ENCODE measurements around the gene NFE2L1.

The NFE2L1 gene

DNA sequence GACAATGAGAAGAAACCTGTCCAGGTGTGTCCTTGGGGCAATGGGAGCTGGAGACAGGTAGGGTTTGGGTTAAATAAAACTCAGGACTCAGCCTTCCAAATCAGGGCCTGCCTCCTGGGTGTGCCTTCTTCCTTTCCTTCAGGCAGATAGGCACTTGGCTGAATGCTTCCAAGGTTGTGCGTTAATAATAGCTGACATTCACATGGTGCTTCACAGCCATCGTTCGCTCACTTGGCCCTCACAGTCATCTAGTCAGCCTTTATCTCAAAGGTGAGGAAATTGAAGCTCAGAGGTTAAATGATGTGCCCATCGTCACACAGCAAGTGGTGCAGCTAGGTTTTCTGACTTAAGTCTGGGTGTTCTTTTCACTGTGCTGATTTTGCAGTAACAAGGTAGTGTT lies 9.5 kb downstream of the NFE2L1 start:
- DNase-seq (ENCODE audit: low read depth, low spot score) = no peak
- TF ChIP-seq, protein P1, sequence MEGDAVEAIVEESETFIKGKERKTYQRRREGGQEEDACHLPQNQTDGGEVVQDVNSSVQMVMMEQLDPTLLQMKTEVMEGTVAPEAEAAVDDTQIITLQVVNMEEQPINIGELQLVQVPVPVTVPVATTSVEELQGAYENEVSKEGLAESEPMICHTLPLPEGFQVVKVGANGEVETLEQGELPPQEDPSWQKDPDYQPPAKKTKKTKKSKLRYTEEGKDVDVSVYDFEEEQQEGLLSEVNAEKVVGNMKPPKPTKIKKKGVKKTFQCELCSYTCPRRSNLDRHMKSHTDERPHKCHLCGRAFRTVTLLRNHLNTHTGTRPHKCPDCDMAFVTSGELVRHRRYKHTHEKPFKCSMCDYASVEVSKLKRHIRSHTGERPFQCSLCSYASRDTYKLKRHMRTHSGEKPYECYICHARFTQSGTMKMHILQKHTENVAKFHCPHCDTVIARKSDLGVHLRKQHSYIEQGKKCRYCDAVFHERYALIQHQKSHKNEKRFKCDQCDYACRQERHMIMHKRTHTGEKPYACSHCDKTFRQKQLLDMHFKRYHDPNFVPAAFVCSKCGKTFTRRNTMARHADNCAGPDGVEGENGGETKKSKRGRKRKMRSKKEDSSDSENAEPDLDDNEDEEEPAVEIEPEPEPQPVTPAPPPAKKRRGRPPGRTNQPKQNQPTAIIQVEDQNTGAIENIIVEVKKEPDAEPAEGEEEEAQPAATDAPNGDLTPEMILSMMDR (IDR thresholded peaks at IDR 0.05; ENCODE audit: insufficient read depth, low read length, missing control alignments) = no peak
- ChIA-PET CTCF (interaction anchor here (1.1 to 8.4 kb wide), 7 partner anchors 8 to 75 kb away, joined by 3 to 42 read pairs (median 14); no protein-coding TSS in a partner anchor), POLR2A (interaction anchor here (1.3 kb wide), 1 partner anchor 10 kb away, joined by 4 read pairs; no protein-coding TSS in a partner anchor)
- H3K4me3 ChIP-seq (ENCODE audit: low read depth, low read length) = no peak overlapping the region

DNA sequence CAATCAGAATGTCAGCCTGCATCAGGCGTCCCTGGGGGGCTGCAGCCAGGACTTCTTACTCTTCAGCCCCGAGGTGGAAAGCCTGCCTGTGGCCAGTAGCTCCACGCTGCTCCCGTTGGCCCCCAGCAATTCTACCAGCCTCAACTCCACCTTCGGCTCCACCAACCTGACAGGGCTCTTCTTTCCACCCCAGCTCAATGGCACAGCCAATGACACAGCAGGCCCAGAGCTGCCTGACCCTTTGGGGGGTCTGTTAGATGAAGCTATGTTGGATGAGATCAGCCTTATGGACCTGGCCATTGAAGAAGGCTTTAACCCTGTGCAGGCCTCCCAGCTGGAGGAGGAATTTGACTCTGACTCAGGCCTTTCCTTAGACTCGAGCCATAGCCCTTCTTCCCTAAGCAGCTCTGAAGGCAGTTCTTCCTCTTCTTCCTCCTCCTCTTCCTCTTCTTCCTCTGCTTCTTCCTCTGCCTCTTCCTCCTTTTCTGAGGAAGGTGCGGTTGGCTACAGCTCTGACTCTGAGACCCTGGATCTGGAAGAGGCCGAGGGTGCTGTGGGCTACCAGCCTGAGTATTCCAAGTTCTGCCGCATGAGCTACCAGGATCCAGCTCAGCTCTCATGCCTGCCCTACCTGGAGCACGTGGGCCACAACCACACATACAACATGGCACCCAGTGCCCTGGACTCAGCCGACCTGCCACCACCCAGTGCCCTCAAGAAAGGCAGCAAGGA lies 10.4 kb downstream of the NFE2L1 start:
- DNase-seq (ENCODE audit: low read depth, low spot score) = no peak
- ChIA-PET CTCF (interaction anchor here (1.1 to 8.4 kb wide), 7 partner anchors 9 to 74 kb away, joined by 3 to 42 read pairs (median 14); no protein-coding TSS in a partner anchor), POLR2A (interaction anchor here (1.3 to 1.4 kb wide), 2 partner anchors 9 to 10 kb away, joined by 4 to 6 read pairs; partner anchors contain the start of gene NFE2L1)
- H3K4me3 ChIP-seq (ENCODE audit: low read depth, low read length) = no peak overlapping the region
- TF ChIP-seq, protein P1 (IDR thresholded peaks at IDR 0.05; ENCODE audit: insufficient read depth, low read length, missing control alignments) = no peak

DNA sequence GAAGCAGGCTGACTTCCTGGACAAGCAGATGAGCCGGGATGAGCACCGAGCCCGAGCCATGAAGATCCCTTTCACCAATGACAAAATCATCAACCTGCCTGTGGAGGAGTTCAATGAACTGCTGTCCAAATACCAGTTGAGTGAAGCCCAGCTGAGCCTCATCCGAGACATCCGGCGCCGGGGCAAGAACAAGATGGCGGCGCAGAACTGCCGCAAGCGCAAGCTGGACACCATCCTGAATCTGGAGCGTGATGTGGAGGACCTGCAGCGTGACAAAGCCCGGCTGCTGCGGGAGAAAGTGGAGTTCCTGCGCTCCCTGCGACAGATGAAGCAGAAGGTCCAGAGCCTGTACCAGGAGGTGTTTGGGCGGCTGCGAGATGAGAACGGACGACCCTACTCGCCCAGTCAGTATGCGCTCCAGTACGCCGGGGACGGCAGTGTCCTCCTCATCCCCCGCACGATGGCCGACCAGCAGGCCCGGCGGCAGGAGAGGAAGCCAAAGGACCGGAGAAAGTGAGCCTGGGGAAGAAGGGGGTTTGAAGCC lies 11.0 kb downstream of the NFE2L1 start:
- TF ChIP-seq, protein P1 (IDR thresholded peaks at IDR 0.05; ENCODE audit: insufficient read depth, low read length, missing control alignments) = no peak
- H3K4me3 ChIP-seq (ENCODE audit: low read depth, low read length) = no peak overlapping the region
- CTCF ChIA-PET = interaction anchor here (1.1 to 8.4 kb wide), 7 partner anchors 9 to 33 kb away, joined by 3 to 42 read pairs (median 14); no protein-coding TSS in a partner anchor
- no peak for DNase-seq (ENCODE audit: low read depth, low spot score)
- POLR2A ChIA-PET = interaction anchor here (1.4 kb wide), 1 partner anchor 11 kb away, joined by 6 read pairs; the partner anchor contains the start of gene NFE2L1

DNA sequence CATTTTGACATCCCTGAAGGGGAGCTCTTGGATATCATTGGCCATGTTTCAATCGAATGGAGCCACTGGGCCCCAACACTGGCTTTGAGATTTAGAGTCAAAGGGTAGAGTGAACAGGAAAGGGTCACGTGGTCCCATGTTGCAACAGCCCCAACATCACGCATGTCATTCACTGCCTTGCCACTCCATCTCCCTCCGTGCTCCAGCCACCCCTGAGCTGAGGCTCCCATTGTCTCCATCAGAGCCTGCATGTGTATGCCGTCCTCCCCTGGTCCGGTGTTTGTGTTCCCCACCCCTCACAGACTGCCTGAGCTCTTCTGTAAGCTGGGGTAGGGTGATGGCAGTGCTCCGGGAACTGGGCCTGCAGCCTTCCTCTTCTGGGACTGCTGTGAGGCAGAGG lies 12.1 kb downstream of the NFE2L1 start:
- DNase-seq (ENCODE audit: low read depth, low spot score) = no peak

DNA sequence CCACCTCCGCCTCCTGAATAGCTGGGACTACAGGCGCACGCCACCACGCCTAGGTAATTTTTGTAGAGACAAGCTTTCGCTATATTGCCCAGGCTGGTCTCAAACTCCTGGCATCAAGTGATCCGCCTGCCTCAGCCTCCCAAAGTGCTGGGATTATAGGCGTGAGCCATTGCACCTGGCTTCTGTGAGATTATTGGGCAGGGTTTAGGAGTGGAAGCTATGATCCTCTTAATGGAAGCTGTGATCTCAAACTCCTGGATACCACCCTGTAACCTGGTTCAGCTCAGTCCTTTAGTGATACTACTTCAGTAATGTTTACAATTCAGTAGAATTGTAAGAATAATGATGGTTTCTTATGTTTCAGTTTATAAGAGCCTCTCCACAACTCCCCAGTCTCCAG lies 14.1 kb downstream of the NFE2L1 start:
- ChIA-PET CTCF (interaction anchor here (0.7 to 8.4 kb wide), 4 partner anchors 11 to 42 kb away, joined by 4 to 42 read pairs (median 6); no protein-coding TSS in a partner anchor), POLR2A (interaction anchor here (0.7 kb wide), 1 partner anchor 12 kb away, joined by 3 read pairs; no protein-coding TSS in a partner anchor)
- no peak for DNase-seq (ENCODE audit: low read depth, low spot score)
- H3K4me3 ChIP-seq (ENCODE audit: low read depth, low read length) = no peak overlapping the region
- TF ChIP-seq, protein P1 (IDR thresholded peaks at IDR 0.05; ENCODE audit: insufficient read depth, low read length, missing control alignments) = no peak

More for the DNA sequence above, 12.1 kb downstream of the NFE2L1 start:
- ChIA-PET CTCF (interaction anchor here (1.0 to 8.4 kb wide), 5 partner anchors 13 to 34 kb away, joined by 3 to 42 read pairs (median 14); no protein-coding TSS in a partner anchor), POLR2A (no interaction called here)
- H3K4me3 ChIP-seq (ENCODE audit: low read depth, low read length) = no peak overlapping the region
- TF ChIP-seq, protein P1 (IDR thresholded peaks at IDR 0.05; ENCODE audit: insufficient read depth, low read length, missing control alignments) = no peak

DNA sequence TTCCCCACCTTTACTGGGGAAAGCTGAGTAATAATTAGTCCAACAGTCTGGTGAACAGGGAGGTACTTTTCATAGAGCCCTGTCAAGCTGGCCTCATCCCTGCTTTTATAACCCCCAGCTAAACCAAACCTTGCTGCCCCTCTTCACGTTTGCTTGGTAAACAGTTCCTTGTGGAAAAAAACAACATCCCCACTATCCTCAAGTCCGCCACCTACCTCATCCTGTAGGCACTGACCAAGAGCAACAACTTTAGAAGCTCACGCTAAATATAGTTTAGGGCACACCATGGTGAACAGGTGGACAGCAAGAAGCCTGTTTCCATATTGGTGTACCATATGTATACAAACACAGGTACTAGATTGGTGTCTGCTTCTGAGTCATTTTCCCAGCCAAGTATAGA lies 16.5 kb downstream of the NFE2L1 start:
- ChIA-PET POLR2A (interaction anchor here (1.9 kb wide), 1 partner anchor 16 kb away, joined by 9 read pairs; the partner anchor contains the start of gene NFE2L1), CTCF (interaction anchor here (1.3 to 4.3 kb wide), 4 partner anchors 10 to 39 kb away, joined by 4 to 23 read pairs (median 9); no protein-coding TSS in a partner anchor)
- H3K4me3 ChIP-seq (ENCODE audit: low read depth, low read length) = no peak overlapping the region
- TF ChIP-seq, protein P1 (IDR thresholded peaks at IDR 0.05; ENCODE audit: insufficient read depth, low read length, missing control alignments) = no peak
- no peak for DNase-seq (ENCODE audit: low read depth, low spot score)
